Transverse colon (tissue), 4 donors: ENCODE data around the gene FAXC. TPM values are rescaled to one million over a fixed set of nuclear protein-coding genes. Genes with fewer than 3 reads are reported as not detected.

ENCODE experiments used
- DNase-seq: peaks from one replicate; pipeline ENCODE4 v3.0.0-alpha.2; 2019
- H3K27ac ChIP-seq, 4 donors: fragments of 200-600 bp; sonication (generic); 2 replicates each; pipeline ENCODE4 v1.5.1; 2016 to 2018; ENCODE audit warnings: inconsistent platforms in 4 of 4
- H3K27me3 ChIP-seq: fragments of 200-600 bp; sonication (generic); 2 replicates; pipeline ENCODE4 v1.5.1; 2017; ENCODE audit warnings: inconsistent platforms
- H3K36me3 ChIP-seq, 4 donors: fragments of 200-600 bp; sonication (generic); 2 replicates each; pipeline ENCODE4 v1.5.1; 2017 to 2019; ENCODE audit warnings: inconsistent platforms in 4 of 4
- H3K4me1 ChIP-seq, 4 donors: fragments of 200-600 bp; sonication (generic); 2 replicates each; pipeline ENCODE4 v1.5.1; 2017 to 2020; ENCODE audit warnings: inconsistent platforms in 4 of 4
- H3K4me3 ChIP-seq, 4 donors: fragments of 200-600 bp; sonication (generic); 1 replicate in 1 of 4; 2 replicates in 3 of 4; pipeline versions ENCODE4 v1.5.1 to v1.6.1; 2017 to 2019; ENCODE audit warnings: inconsistent platforms in 4 of 4
- H3K9me3 ChIP-seq, 2 donors: fragments of 200-600 bp; sonication (generic); 2 replicates each; pipeline ENCODE4 v1.5.1; 2017 to 2019; ENCODE audit warnings: inconsistent platforms in 2 of 2
- EP300 ChIP-seq: sonication (generic); formaldehyde crosslinking; IDR thresholded peaks from one replicate; pipeline ENCODE4 v1.6.1; 2017; ENCODE audit warnings: antibody characterized with exemption, low read depth
- POLR2A ChIP-seq: fragments of 450-650 bp; IDR thresholded peaks from one replicate; pipeline ENCODE4 v1.6.1; 2016; ENCODE audit warnings: antibody characterized with exemption, mild to moderate bottlenecking, moderate library complexity
- POLR2AphosphoS5 ChIP-seq, 3 donors: sonication (generic); formaldehyde crosslinking; IDR thresholded peaks; one replicate each; pipeline ENCODE4 v1.6.1; 2016; ENCODE audit warnings: antibody characterized with exemption in 3 of 3
- WGBS, 2 donors: methylation state at CpG; one replicate each; pipeline ENCODE4 v1.1.5; 2018; ENCODE audit warnings: low coverage in 1 of 2; 5-methylcytosine and 5-hydroxymethylcytosine counted together
- in situ Hi-C, 4 donors: fragments of 200-750 bp; cut with MboI; loops; one replicate each; pipeline versions ENCODE4 v1.15.0 to v1.15.1; 2017; ENCODE audit warnings: low sequenced_read_pairs in 3 of 4, low pct_ligation_motif_present in 1 of 4, low pct_unique_long_range_greater_than_20kb in 1 of 4
- intact Hi-C: fragments of 100-400 bp; cut with DNase I; formaldehyde crosslinking; loops from one replicate; pipeline ENCODE4 v1.15.1; 2023; ENCODE audit warnings: low total_unique reads
- total RNA-seq, 4 donors: library from RNA; depleted of rRNA; stranded (reverse); fragments of >200 nt; gene quantifications; one replicate each; pipeline ENCODE4 v1.1.0, GENCODE V29; 2016
- TF ChIP-seq, protein P1 (sequence below), 5 experiments: fragments of 200-600 bp in 3 of 5; fragments of 450-650 bp in 2 of 5; sonication (generic) in 3 of 5; IDR thresholded peaks; 1 replicate in 2 of 5; 2 replicates in 3 of 5; pipeline ENCODE4 v1.5.1; 2016 to 2017; ENCODE audit warnings: antibody characterized with exemption in 5 of 5, inconsistent platforms in 3 of 5, mild to moderate bottlenecking in 2 of 5, moderate library complexity in 1 of 5

FAXC gene
- total RNA-seq, 4 donors from 2014 or later: 0.75 to 285 (median 7.1) TPM

DNA sequence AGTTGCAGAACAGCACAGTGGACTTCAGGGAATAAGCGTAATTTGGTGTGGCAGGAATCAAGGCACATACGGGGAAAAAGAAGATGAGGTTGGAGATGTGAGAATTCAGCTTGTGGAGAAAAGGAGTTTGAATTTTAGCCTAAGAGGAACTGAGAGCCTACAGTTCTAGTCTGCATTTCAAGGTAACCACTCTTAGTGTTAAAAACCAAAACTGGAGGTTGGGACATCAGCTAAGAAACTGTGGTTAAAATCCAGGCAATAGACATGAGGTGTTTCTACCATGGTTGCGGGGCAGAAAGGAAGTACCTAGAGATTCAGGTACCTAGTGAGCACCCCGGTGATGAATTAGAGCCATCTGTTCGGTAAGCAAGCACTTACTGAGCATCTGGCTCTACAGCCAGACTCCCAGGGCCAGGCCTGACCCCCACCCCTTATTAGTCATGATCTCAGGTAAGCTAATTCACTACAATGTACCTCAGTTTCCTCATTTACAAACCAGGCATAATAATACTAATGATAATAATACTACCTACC is 44.4 kb downstream of the FAXC start:
- no peaks in the 10 kb centered on the region for H3K9me3 ChIP-seq
- H3K27me3 ChIP-seq: no peaks in the 10 kb centered on the region
- intact Hi-C loops: no loop called here
- H3K4me1 ChIP-seq: no peaks in the 10 kb centered on the region
- WGBS, 2 donors: 77 to 90% methylated on average over 3 to 5 of the region's 5 CpGs
- DNase-seq: no peak
- no peak overlapping the region for H3K4me3 ChIP-seq
- no peak overlapping the region for H3K27ac ChIP-seq
- TF ChIP-seq POLR2A (no peak), EP300 (no peak), POLR2AphosphoS5 (IDR thresholded peaks at IDR 0.05) (no peak)
- TF ChIP-seq, protein P1, sequence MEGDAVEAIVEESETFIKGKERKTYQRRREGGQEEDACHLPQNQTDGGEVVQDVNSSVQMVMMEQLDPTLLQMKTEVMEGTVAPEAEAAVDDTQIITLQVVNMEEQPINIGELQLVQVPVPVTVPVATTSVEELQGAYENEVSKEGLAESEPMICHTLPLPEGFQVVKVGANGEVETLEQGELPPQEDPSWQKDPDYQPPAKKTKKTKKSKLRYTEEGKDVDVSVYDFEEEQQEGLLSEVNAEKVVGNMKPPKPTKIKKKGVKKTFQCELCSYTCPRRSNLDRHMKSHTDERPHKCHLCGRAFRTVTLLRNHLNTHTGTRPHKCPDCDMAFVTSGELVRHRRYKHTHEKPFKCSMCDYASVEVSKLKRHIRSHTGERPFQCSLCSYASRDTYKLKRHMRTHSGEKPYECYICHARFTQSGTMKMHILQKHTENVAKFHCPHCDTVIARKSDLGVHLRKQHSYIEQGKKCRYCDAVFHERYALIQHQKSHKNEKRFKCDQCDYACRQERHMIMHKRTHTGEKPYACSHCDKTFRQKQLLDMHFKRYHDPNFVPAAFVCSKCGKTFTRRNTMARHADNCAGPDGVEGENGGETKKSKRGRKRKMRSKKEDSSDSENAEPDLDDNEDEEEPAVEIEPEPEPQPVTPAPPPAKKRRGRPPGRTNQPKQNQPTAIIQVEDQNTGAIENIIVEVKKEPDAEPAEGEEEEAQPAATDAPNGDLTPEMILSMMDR (IDR thresholded peaks at IDR 0.05): no peak
- in situ Hi-C loops: no loop called here
- H3K36me3 ChIP-seq: no peaks in the 10 kb centered on the region

DNA sequence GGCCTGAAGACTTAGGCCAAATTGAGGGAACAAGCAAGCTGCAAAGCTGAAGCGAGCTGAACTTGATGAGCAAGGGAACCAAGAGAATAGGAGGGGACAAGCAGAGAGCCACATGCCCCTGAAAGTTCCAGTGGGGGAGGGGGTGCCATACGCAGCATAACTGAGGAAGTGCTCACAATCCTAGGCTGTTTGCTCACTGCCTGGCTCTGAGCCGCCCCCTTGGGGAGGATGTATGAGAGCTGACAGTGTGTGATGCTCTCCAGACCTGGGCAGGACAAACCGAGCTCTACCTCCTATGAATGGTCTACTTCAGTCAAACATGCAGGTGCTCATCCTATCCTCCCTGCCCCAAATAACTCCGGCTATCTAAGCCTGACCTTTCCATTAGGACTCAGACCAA is 52.1 kb downstream of the FAXC start:
- in situ Hi-C loops: no loop called here
- intact Hi-C loops: no loop called here

DNA sequence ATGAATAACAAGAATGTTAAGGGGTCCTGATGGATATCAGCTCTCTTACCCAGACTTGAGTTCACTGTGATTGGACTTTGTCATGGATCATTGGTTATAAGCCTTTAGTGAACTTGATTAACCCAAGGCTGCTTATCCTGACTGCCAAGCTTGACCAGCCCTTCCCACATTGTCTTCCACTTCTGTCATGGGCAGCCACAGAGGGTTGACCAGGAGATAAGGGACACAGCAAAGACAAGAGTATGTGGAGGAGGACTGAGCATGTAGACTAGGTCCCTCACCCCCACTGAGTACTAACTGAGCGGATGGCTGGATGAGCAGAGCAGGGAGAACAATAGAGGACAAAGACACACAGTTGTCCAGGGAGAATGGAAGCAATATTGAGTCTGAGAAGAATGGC is 52.5 kb downstream of the FAXC start:
- no peaks in the 10 kb centered on the region for H3K4me1 ChIP-seq
- in situ Hi-C loops: no loop called here
- no peaks in the 10 kb centered on the region for H3K9me3 ChIP-seq
- no peak overlapping the region for H3K4me3 ChIP-seq
- no peaks in the 10 kb centered on the region for H3K27me3 ChIP-seq
- WGBS, 2 donors: 91% methylated on average over 1 of the region's 1 CpG; no CpG with 5 or more reads in 1 of the 2 donors
- DNase-seq: no peak
- H3K27ac ChIP-seq: no peak overlapping the region
- intact Hi-C loops: no loop called here
- TF ChIP-seq POLR2AphosphoS5 (IDR thresholded peaks at IDR 0.05) (no peak), POLR2A (no peak), EP300 (no peak)
- TF ChIP-seq, protein P1 (IDR thresholded peaks at IDR 0.05): no peak
- no peaks in the 10 kb centered on the region for H3K36me3 ChIP-seq

More for the DNA sequence above, 52.1 kb downstream of the FAXC start:
- Histone ChIP-seq H3K9me3 (no peaks in the 10 kb centered on the region), H3K27me3 (no peaks in the 10 kb centered on the region), H3K27ac (no peak overlapping the region), H3K4me1 (no peaks in the 10 kb centered on the region), H3K4me3 (no peak overlapping the region), H3K36me3 (no peaks in the 10 kb centered on the region)
- TF ChIP-seq, protein P1 (IDR thresholded peaks at IDR 0.05): no peak
- TF ChIP-seq POLR2AphosphoS5 (IDR thresholded peaks at IDR 0.05) (no peak), POLR2A (no peak), EP300 (no peak)
- no peak for DNase-seq
- 60 to 89% methylated on average over 2 to 5 of the region's 5 CpGs for WGBS, 2 donors

DNA sequence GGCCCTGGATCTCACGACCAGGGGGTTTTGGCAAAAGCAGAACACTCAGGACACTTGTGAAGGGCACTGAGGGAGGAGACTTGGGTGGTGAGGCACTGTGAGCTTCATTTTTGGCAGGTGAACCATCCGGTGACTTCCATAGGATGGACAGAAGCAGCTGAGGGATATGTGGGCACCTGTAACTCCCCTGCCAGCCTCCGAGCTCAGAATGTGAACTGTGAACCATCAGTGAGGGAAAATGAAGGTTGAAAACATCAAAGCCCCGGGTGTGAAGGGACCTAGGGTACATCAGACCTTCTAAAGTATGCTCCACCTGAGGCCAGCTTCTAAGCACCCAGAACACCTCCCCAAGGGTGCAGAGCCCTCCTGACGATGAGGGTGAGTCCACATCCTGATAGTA is 53.2 kb downstream of the FAXC start:
- no peaks in the 10 kb centered on the region for H3K4me1 ChIP-seq
- H3K4me3 ChIP-seq: no peak overlapping the region
- in situ Hi-C loops (no loop called here), intact Hi-C loops (no loop called here)
- 91% methylated on average over 5 of the region's 5 CpGs; no CpG with 5 or more reads in 1 of the 2 donors for WGBS, 2 donors
- no peaks in the 10 kb centered on the region for H3K27me3 ChIP-seq
- no peak for TF ChIP-seq EP300
- TF ChIP-seq POLR2AphosphoS5 (IDR thresholded peaks at IDR 0.05): no peak
- TF ChIP-seq, protein P1 (IDR thresholded peaks at IDR 0.05): no peak
- no peak for TF ChIP-seq POLR2A
- DNase-seq: no peak
- H3K36me3 ChIP-seq: no peaks in the 10 kb centered on the region
- H3K27ac ChIP-seq: no peak overlapping the region
- no peaks in the 10 kb centered on the region for H3K9me3 ChIP-seq
